ENCODE measurements around the gene CBLN3.

Gene CBLN3

GRCh38 chr14:24438223-24439097, 9.0 kb upstream of the CBLN3 start:
- DNase-seq = no peak

DNA sequence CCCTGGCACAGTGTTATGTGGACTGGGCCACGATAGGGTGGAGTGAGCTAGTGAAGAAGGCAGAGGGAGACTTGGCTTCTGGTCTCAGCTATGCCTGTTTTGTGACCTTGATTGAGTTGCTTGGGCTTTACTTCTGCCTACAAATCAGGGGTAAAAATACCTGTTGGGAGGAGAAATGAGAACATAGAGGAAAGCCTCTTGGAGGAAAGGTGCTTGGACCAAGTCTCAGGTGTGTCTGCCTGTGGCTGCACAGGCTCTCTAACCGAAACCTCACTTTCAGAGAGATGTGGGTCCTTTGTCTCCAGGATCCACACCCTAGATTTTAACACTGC, 8.2 kb upstream of the CBLN3 start:
- no peak for DNase-seq

- DNase-seq = no peak
These were observed 7.7 kb upstream of the CBLN3 start for GRCh38 chr14:24437020-24437735.

DNA sequence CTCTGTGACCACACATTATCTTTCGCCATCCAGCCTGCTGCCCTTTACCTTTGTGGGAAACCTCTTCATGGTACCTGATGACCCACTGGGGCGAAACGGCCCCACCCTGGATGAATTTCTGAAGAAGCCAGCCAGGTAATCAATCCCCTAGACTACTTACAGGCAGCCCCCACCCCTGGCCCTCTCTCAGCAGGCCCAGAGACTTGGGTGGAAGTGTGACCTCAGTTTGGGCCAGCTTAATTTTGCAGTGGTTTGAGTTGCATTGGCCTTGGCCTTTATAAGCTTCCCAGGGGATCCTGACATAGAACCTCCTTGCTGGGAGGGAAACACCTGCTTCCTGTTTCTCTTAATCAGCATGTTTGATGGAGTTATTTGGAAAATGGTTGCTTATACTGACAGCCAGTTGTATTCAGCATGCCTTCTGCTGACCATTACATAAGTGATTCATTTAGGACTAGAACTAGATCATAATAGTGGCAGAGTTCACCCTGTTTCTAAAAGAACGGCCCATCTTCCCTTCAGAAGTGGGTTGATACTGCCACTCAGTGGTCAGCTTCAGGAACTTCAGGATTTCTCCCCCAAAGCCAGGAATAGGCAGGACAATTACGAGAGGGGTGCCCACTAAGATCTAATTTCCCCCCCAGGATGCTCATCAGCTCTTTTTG, 7.0 kb upstream of the CBLN3 start:
- peak; percentile 70 for DNase-seq

- no peak for DNase-seq
These were observed 6.5 kb upstream of the CBLN3 start for GRCh38 chr14:24435998-24436354.

DNA sequence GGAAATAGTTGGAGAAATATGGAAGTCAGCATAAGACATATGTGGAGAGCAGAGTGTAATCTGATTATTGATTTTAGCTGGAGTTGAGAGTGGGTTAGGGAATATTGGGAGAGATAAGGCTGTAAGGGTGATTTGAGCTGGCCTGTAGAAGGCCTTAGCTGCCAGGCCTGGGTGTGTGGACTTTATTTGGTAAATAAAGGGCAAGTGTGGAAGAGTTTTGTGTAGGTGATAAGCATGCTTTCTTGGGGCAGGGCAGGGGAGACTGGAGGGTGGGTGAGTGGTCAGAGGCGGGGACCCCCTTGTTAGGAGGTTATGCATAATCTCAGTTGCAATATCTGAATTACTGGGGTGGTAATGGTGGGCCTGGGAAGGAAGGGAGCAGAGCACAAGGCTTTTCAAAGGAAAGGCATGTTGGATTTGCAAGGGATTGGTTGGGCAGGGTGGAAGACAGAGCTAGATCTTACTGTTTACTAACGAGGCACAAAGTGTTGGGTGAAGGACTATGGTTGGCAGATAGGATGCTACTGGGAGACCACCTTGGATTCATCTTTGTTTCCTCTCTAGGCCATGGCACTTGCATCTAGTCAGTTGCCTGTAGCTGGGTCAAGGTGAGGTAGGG, 5.8 kb upstream of the CBLN3 start:
- no peak for DNase-seq

DNA sequence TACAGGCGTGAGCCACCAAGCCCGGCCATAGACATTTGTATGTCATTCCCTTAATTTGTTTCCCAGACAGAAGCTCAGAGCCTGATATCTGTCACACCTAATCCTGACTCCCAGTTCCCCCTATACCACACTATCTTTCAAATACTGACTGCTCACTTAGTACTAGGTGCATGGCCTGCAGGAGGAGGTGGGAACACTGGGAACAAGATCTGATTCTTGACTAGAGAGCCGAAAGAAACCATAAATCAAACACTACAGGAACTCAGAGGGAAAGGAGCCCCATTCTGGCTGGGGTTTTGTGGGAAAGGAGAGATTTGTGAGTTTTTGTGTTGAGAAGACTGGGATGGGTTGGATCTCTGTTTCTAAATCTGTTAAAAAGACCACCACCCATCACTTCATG, 5.2 kb upstream of the CBLN3 start:
- DNase-seq = no peak

DNA sequence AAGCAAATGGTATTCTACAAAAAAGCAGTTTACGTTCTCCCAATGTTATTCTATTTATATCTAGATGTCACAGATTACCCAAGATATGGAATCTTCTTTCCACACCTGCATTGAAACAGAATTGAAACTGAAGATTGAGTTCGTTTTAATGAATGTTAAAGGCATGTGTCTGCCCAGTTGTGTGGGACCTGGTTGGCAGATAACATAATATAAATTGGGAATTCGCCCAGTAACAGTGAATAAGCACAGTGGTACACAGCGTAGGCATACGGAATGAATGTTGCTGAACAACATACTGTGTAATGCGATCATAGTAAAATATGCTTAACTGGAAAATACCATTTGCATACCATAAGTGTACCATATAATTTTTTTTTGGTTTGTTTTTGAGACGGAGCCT, 4.6 kb upstream of the CBLN3 start:
- no peak for DNase-seq

DNA sequence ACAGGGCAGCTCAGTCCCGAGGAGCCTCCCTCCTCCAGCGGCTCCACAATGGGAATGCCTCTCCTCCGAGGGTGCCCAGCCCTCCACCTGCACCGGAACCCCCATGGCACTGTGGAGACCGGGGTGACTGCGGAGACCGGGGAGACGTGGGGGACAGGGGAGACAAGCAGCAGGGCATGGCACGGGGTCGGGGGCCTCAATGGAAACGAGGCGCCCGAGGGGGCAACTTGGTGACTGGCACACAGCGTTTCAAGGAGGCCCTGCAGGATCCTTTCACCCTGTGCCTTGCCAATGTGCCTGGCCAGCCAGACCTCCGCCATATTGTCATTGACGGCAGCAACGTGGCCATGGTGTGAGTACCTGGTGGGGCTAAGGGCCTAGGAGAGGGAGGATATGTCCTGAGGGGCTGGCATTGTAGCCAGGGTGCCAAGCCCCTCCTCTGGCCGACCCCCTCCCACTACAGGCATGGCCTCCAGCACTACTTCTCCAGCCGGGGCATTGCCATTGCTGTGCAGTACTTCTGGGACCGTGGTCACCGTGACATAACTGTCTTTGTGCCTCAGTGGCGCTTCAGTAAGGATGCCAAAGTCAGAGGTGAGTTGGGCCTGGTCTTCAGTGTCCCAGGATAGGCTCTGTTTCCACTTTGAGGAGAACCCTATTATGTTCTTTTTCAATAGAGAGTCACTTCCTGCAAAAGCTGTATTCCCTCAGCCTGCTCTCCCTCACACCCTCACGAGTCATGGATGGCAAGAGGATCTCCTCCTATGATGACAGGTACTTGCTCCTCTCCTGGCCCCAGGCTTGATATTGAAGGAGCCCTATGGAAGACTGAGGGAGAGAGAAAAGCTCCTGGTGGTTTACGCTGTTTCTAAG, 3.0 kb upstream of the CBLN3 start:
- no peak for DNase-seq

DNA sequence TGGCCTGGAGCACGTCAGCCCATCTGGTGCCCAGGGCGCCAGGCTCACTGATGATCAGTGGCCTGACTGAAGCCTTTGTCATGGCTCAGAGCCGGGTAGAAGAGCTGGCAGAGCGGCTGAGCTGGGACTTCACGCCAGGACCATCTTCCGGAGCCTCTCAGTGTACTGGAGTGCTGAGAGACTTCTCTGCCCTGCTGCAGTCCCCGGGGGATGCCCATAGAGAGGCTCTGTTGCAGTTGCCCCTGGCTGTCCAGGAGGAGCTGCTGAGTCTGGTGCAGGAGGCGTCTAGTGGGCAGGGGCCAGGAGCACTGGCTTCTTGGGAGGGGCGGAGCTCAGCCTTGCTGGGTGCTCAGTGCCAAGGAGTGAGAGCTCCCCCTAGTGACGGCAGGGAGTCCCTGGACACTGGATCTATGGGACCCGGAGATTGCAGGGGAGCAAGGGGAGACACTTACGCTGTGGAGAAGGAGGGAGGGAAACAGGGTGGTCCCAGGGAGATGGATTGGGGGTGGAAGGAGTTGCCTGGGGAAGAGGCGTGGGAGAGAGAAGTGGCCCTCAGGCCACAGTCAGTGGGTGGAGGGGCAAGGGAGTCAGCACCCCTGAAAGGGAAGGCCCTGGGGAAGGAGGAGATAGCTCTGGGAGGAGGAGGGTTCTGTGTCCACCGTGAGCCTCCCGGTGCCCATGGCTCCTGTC, 2.2 kb upstream of the CBLN3 start:
- DNase-seq = peak; percentile 91

- peak; percentile 71 for DNase-seq
These were observed 1.5 kb upstream of the CBLN3 start for GRCh38 chr14:24430682-24431568.

- peak; percentile 51 for DNase-seq
These were observed 744 bp upstream of the CBLN3 start for GRCh38 chr14:24430143-24430681.

DNA sequence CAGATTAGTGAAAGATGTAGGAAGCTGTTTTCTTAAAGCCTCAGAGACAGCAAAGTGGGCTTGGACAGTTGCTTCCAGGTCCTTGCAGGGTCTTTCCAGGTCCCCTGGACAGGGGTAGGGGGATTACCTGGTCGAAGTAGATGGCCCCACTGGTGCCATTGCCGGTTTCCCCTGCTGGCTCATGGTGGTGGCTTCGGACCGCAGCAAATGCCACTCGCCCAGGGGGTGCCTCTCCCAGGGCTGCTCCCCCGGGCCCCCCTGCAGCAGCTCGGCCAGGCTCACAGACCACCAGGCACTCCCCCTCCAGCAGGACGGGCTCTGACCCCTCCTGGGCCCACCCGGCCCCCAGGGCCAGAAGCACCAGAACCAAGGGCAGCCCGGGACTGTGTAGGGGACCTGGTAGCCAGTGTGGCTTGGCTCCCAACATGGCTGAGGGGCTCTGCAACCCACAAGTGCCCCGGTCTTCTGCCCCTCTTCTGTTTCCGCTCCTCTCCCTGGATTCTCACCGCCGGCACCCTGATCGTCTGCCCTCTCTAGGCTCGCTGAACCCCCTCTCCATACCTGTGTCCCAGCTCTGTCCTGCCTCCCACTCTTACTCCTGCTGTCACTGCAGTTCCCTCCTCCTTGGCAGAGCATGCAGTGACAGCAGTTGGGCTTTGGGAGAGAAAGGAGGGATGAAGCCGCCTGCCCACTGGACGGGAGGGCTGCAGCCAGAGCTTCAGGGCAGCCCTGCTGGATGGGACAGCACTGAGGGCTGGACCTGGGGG, 657 bp downstream of the CBLN3 start:
- DNase-seq = no peak

DNA sequence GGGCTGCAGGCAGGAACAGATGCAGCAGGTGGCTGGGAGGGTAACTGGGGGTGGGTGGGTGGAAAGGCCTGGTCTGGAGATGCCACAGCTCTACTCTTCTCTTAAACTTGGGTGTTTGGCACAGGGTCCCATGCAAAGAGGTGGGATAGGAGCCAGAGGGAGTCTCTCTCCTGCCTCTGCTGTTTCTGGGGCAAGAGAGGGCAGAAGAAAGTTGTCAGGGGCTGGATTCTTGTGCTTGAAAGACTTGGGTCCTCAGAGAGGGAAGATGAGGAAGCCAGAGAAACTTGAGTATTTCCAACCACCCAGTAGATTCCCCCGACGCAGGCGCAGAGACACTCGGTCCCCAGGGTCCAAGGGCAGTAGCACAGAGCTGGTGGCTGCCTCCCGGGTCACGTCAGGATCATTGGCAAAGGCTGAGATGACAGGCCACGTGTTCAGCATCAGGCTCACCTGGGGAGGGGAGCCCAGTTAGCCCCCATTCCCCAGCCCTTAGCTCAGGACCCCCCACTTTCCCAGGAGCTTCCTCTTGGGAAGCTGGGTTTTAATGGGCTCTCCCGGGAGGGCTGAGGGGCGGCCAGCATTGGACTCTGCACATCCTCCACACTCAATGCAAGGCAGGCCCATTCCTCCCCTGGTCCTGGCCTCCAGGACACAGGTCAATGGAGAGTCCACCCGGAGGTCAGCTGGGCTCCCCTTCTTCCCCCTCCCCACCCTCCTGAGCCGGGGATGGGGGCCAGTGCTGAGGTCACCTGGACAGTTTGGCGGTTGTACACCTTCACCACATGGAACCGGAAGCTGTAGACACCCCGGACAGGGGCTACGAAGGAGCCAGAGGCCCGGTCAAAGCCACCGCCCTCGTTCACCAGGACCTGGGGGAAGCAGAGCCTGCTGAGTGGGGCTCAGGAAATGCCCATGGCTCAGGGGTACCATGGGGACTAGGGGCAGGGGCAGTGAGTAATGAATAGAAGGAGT, 1.6 kb downstream of the CBLN3 start:
- DNase-seq = no peak

DNA sequence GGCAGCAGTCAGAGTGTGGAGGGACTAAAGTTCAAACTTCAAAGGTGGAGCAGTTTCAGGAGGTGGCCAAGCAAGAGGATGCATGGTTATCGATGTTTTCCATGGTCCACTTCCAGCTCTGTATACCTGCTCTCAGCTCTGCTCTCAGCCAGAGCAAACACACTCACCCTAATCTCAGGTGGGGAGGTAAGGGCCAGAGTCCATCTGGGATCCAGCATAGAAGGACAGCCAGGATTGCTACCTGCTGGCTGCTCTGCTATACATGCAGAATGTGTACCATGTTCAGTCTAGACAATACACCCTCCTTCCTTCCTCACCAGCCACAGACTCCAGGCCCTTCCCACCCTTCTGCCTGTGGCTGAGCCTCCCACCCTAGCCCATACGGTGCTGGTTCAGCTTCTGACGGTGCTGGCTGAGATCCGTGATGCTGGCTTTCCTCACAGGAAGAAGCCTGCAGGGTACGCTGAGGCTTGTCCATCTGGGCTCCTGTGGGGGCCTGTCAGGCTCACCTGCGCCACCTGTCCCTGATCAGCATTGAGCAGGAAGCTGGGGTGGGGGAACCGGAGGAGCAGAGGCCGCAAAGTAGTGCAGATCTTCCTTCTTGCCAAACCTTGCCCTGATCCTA, 2.4 kb downstream of the CBLN3 start:
- peak; percentile 25 for DNase-seq

GRCh38 chr14:24426150-24426911, 3.1 kb downstream of the CBLN3 start:
- DNase-seq = no peak

DNA sequence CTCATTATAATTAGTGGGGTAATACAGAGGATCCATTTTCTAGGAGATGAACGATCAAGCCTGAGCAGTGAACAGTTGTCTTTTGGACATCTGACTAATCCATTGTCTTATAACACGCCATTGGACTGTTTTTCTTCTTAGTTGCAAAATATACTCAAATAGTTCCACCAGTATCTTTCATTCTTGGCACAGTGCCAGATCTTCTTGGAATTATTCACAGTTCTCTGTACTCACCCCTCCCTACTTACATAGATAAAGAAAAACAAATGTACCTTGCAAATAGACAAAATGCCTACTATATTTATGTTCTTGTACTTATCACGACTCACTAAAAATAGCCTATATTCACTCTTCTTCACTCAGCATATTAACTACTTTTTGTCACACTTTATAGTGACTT, 3.8 kb downstream of the CBLN3 start:
- DNase-seq = peak; percentile 49
